K562 (cell line): ENCODE results near the gene WWOX. TPM values are rescaled to one million over a fixed set of nuclear protein-coding genes. Genes with fewer than 3 reads are reported as not detected.

Experiments
- ATAC-seq: fragments of 200-7000 bp; cut with Tn5 transposase; 3 replicates; pipeline ENCODE4 v1.9.1; 2020; ENCODE audit warnings: moderate library complexity
- BruUV-seq: library from RNA; stranded (reverse); fragments of 400-500 nt; replicated peaks from 2 replicates; lab custom pipeline; 2021; lab: Mats Ljungman, UMichigan
- CTCF ChIA-PET: fragments of 300-600 bp; formaldehyde crosslinking; extraction: SDS; loops from one replicate; lab custom pipeline; 2021; ENCODE audit warnings: low intra/inter-chr PET ratio; lab: Yijun Ruan, JAX
- POLR2A ChIA-PET: fragments of 300-600, 350-650 bp; sonication (Branson Sonifier 250); formaldehyde crosslinking; extraction: SDS; loops from one replicate; lab custom pipeline; 2021; ENCODE audit warnings: antibody characterized with exemption, inconsistent platforms; lab: Yijun Ruan, JAX
- DNase-seq, 4 experiments: peaks; one replicate each; pipeline versions ENCODE4 v3.0.0 to v3.0.0-alpha.2; 2011 to 2018; ENCODE audit warnings: low spot score in 3 of 4, mixed read lengths in 3 of 4; ENCODE audit errors: extremely low read depth in 1 of 4
- FAIRE-seq: peaks from 2 replicates; lab custom pipeline; 2011; peaks lifted over from hg19 to GRCh38; lab: Jason Lieb, UNC
- H2AFZ ChIP-seq: 2 replicates; pipeline ENCODE4 v1.6.0; 2011; ENCODE audit warnings: low read depth, low read length, control low read depth, inconsistent platforms
- H3K27ac ChIP-seq: fragments of 200-600 bp; 3 replicates; pipeline ENCODE4 v1.8.0; 2011; ENCODE audit warnings: low read depth, mild to moderate bottlenecking, control low read depth, inconsistent platforms, low read length, moderate library complexity, mixed read lengths; ENCODE audit errors: extremely low read depth
- H3K27me3 ChIP-seq, 2 experiments: fragments of 300-600 bp in 1 of 2; 2 replicates in 1 of 2; 3 replicates in 1 of 2; pipeline versions ENCODE4 v1.6.0 to v1.8.0; 2011; ENCODE audit warnings: inconsistent platforms in 2 of 2, low read length in 2 of 2, mild to moderate bottlenecking in 1 of 2, mixed read lengths in 1 of 2, moderate library complexity in 1 of 2; ENCODE audit not compliant: control insufficient read depth in 2 of 2, insufficient read depth in 2 of 2
- H3K36me3 ChIP-seq: fragments of 300-600 bp; 3 replicates; pipeline ENCODE4 v1.8.0; 2011; ENCODE audit warnings: mild to moderate bottlenecking, low read length, inconsistent platforms; ENCODE audit not compliant: control insufficient read depth, insufficient read depth
- H3K4me1 ChIP-seq, 2 experiments: fragments of 200-600 bp in 1 of 2; replicated peaks in 1 of 2; 2 replicates in 1 of 2; 3 replicates in 1 of 2; pipeline versions ENCODE4 v1.5.1 to v1.8.0; 2011; ENCODE audit warnings: inconsistent platforms in 2 of 2, low read length in 2 of 2, mild to moderate bottlenecking in 1 of 2, mixed read lengths in 1 of 2, moderate library complexity in 1 of 2; ENCODE audit not compliant: control insufficient read depth in 2 of 2, insufficient read depth in 2 of 2
- H3K4me2 ChIP-seq: 2 replicates; pipeline ENCODE4 v1.6.1; 2011; ENCODE audit warnings: low read length, control low read depth, inconsistent platforms, mixed read lengths; ENCODE audit not compliant: insufficient read depth
- H3K4me3 ChIP-seq: fragments of 200-600 bp; sonication (generic), shearing (Covaris generic); 2 replicates; pipeline ENCODE4 v1.5.1; 2016; ENCODE audit warnings: control low read depth, inconsistent platforms
- H3K79me2 ChIP-seq: fragments of 200-600 bp; 3 replicates; pipeline ENCODE4 v1.8.0; 2011; ENCODE audit warnings: low read length, inconsistent platforms; ENCODE audit not compliant: control insufficient read depth, insufficient read depth
- H3K9ac ChIP-seq, 2 experiments: 2 replicates each; pipeline versions ENCODE4 v1.6.0 to v1.6.1; 2011; ENCODE audit warnings: low read depth in 2 of 2, low read length in 2 of 2, control low read depth in 1 of 2, inconsistent platforms in 1 of 2, mild to moderate bottlenecking in 1 of 2, mixed read lengths in 1 of 2; ENCODE audit not compliant: insufficient read depth in 1 of 2
- H3K9me1 ChIP-seq: one replicate; pipeline ENCODE4 v1.6.0; 2011; ENCODE audit warnings: inconsistent platforms, mild to moderate bottlenecking, low read length, moderate library complexity; ENCODE audit not compliant: control insufficient read depth, insufficient read depth
- H3K9me3 ChIP-seq: replicated peaks from 2 replicates; pipeline ENCODE4 v1.5.1; 2011; ENCODE audit warnings: low read depth, low read length, inconsistent platforms; ENCODE audit not compliant: control insufficient read depth, insufficient read depth
- H4K20me1 ChIP-seq: replicated peaks from 2 replicates; pipeline ENCODE4 v1.6.1; 2011; ENCODE audit warnings: low read length, inconsistent platforms, mixed read lengths; ENCODE audit not compliant: control insufficient read depth, insufficient read depth
- CAMTA2 ChIP-seq: fragments of 250-450 bp; sonication (Bioruptor Pico); conservative IDR thresholded peaks from 2 replicates; pipeline ENCODE4 v1.5.1; 2022
- CHCHD3 ChIP-seq: fragments of 250-450 bp; sonication (Bioruptor Pico); IDR thresholded peaks from 2 replicates; pipeline ENCODE4 v2.1.2; 2022; ENCODE audit warnings: mild to moderate bottlenecking
- CHD2 ChIP-seq: IDR thresholded peaks from 2 replicates; pipeline ENCODE4 v1.6.1; 2011; ENCODE audit warnings: low read depth, low read length
- GABPB1 ChIP-seq: sonication (generic); formaldehyde crosslinking; IDR thresholded peaks from 2 replicates; pipeline ENCODE4 v1.8.0; 2022; ENCODE audit warnings: mild to moderate bottlenecking, missing genetic modification reagents
- KDM2B ChIP-seq: fragments of 250-450 bp; sonication (Bioruptor Pico); IDR thresholded peaks from 2 replicates; pipeline ENCODE4 v1.8.0; 2021; ENCODE audit warnings: mild to moderate bottlenecking, moderate library complexity
- MEIS2 ChIP-seq: fragments of 450-650 bp; IDR thresholded peaks from 2 replicates; pipeline ENCODE4 v1.6.1; 2014; ENCODE audit warnings: mild to moderate bottlenecking; ENCODE audit not compliant: partially characterized antibody
- PRPF4 ChIP-seq: fragments of 200-400 bp; formaldehyde crosslinking; IDR thresholded peaks from one replicate; pipeline ENCODE4 v1.6.1; 2017; ENCODE audit warnings: low read length, low read depth, mild to moderate bottlenecking; ENCODE audit not compliant: insufficient read depth, poor library complexity, severe bottlenecking
- PYGO2 ChIP-seq: fragments of 450-650 bp; IDR thresholded peaks from 2 replicates; pipeline ENCODE4 v1.6.1; 2016; ENCODE audit warnings: mild to moderate bottlenecking, missing genetic modification characterization, moderate library complexity, missing compliant biosample characterization
- SP2 ChIP-seq: IDR thresholded peaks from 2 replicates; pipeline ENCODE4 v1.6.1; 2011; ENCODE audit warnings: mild to moderate bottlenecking, low read depth, low read length, moderate library complexity; ENCODE audit not compliant: poor library complexity, severe bottlenecking; ENCODE audit errors: extremely low read depth
- TAF15 ChIP-seq: fragments of 200-400 bp; formaldehyde crosslinking; IDR thresholded peaks from 2 replicates; pipeline ENCODE4 v1.6.1; 2017; ENCODE audit warnings: mild to moderate bottlenecking, low read depth, low read length, moderate library complexity
- ZNF785 ChIP-seq: fragments of 250-450 bp; sonication (Bioruptor Pico); IDR thresholded peaks from 2 replicates; pipeline ENCODE4 v1.4.0; 2020; ENCODE audit warnings: mild to moderate bottlenecking
- WGBS: fragments of 100-300 bp; shearing (Covaris generic); methylation state at CpG from one replicate; pipeline ENCODE4 v1.1.6; 2016; ENCODE audit warnings: low coverage, mixed read lengths; ENCODE audit not compliant: insufficient coverage; ENCODE audit errors: missing lambda C conversion rate; 5-methylcytosine and 5-hydroxymethylcytosine counted together
- in situ Hi-C: fragments of 300-500 bp; cut with MboI; formaldehyde crosslinking; loops from 4 replicates; pipeline ENCODE4 v1.15.0; 2018; ENCODE audit warnings: inconsistent platforms, mixed read lengths
- intact Hi-C: fragments of 100-400 bp; cut with micrococcal nuclease; formaldehyde crosslinking; loops from 2 replicates; pipeline ENCODE4 v1.14.2; 2022
- polyA plus RNA-seq, 8 experiments: library from polyadenylated mRNA; depleted of rRNA in 4 of 8; stranded (reverse) in 5 of 8; unstranded in 3 of 8; fragments of >200 nt; fragmentation: Nextera tagmentation in 2 of 8; fragmentation: Illumina TruSeq in 1 of 8; extraction: Ambion mirVana in 2 of 8; extraction: Trizol in 1 of 8; gene quantifications; 2 replicates each; pipeline versions ENCODE4 v1.2.1 to v1.2.3, GENCODE V29; 2011 to 2014; ENCODE audit warnings: inconsistent platforms in 1 of 8, missing spikeins in 1 of 8
- total RNA-seq, 7 experiments: library from RNA; depleted of rRNA in 6 of 7; stranded (reverse); fragments of >200 nt in 6 of 7; fragmentation: Illumina TruSeq in 2 of 7; extraction: Trizol in 2 of 7; gene quantifications; 2 replicates each; pipeline versions ENCODE4 v1.2.1 to v1.2.3, GENCODE V29; 2011 to 2021; ENCODE audit warnings: low replicate concordance in 1 of 7
- TF ChIP-seq, protein P1 (sequence below): sonication (generic); formaldehyde crosslinking; IDR thresholded peaks from 2 replicates; pipeline ENCODE4 v1.8.1; 2022; ENCODE audit warnings: missing genetic modification reagents
- TF ChIP-seq, protein P2 (sequence below): sonication (generic); formaldehyde crosslinking; IDR thresholded peaks from 2 replicates; pipeline ENCODE4 v1.8.1; 2022; ENCODE audit warnings: missing genetic modification reagents
- TF ChIP-seq, protein P3 (sequence below): fragments of 250-450 bp; sonication (Bioruptor Pico); IDR thresholded peaks from 2 replicates; pipeline ENCODE4 v1.5.0; 2021; ENCODE audit warnings: mild to moderate bottlenecking, borderline replicate concordance

Gene WWOX
- total and polyA plus RNA-seq, 9 of the 15 experiments (the other 6 are each of a cell fraction or from before 2014, with no cell fraction given) = 1.6 to 22.7 (median 8.1) TPM

DNA sequence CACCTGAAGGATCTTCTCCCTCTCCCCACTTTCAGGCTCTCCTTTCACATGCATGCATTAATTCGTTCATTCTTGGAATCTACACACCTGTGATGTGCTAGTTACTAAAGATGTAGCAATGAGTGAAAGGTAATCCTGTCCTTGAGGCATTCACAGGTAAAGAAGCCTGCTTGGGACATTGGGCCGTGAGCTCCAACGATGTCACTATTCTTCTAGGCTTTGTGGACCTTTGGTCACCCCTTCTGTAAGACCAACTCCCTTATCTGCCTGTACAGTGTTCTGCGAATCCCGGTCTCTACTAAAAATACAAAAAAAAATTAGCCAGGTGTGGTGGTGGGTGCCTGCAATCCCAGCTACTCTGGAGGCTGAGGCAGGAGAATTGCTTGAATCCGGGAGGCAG is 892.5 kb downstream of the WWOX start:
- CTCF ChIA-PET = no interaction called here
- FAIRE-seq (no peak), ATAC-seq (no peak), DNase-seq (no peak)
- H3K79me2 ChIP-seq = no peaks in the 10 kb centered on the region
- peaks cover 9% of the 10 kb centered on the region for H4K20me1 ChIP-seq
- in situ Hi-C loops (no loop called here), intact Hi-C loops (no loop called here)
- H3K36me3 ChIP-seq = no peaks in the 10 kb centered on the region
- no peaks in the 10 kb centered on the region for H3K9me1 ChIP-seq
- no peak overlapping the region for H2AFZ ChIP-seq
- WGBS = 0% methylated on average over 6 of the region's 6 CpGs
- no peak overlapping the region for H3K9ac ChIP-seq
- H3K27me3 ChIP-seq = peaks cover 33 to 34% of the 10 kb centered on the region in 2 experiments
- no peak overlapping the region for H3K4me3 ChIP-seq
- H3K27ac ChIP-seq = no peak overlapping the region
- H3K4me2 ChIP-seq = no peak overlapping the region
- BruUV-seq = no TSS peak
- peaks cover 6 to 8% of the 10 kb centered on the region in 2 experiments; a peak in 4 of 5 replicates for H3K4me1 ChIP-seq
- H3K9me3 ChIP-seq = no peaks in the 10 kb centered on the region
- POLR2A ChIA-PET = interaction anchor here (0.6 kb wide), 1 partner anchor 67 kb away, joined by 3 read pairs; no protein-coding TSS in a partner anchor
- TF ChIP-seq PYGO2 (tag) (no peak), MEIS2 (no peak), PRPF4 (no peak), TAF15 (no peak), CAMTA2 (CRISPR knock-in tag) (no peak), ZNF785 (CRISPR knock-in tag) (no peak), CHCHD3 (no peak), KDM2B (CRISPR knock-in tag) (no peak), SP2 (no peak), CHD2 (no peak), GABPB1 (CRISPR knock-in tag) (no peak)
- TF ChIP-seq, protein P1, sequence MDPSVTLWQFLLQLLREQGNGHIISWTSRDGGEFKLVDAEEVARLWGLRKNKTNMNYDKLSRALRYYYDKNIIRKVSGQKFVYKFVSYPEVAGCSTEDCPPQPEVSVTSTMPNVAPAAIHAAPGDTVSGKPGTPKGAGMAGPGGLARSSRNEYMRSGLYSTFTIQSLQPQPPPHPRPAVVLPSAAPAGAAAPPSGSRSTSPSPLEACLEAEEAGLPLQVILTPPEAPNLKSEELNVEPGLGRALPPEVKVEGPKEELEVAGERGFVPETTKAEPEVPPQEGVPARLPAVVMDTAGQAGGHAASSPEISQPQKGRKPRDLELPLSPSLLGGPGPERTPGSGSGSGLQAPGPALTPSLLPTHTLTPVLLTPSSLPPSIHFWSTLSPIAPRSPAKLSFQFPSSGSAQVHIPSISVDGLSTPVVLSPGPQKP (CRISPR knock-in tag) = no peak
- TF ChIP-seq, protein P2, sequence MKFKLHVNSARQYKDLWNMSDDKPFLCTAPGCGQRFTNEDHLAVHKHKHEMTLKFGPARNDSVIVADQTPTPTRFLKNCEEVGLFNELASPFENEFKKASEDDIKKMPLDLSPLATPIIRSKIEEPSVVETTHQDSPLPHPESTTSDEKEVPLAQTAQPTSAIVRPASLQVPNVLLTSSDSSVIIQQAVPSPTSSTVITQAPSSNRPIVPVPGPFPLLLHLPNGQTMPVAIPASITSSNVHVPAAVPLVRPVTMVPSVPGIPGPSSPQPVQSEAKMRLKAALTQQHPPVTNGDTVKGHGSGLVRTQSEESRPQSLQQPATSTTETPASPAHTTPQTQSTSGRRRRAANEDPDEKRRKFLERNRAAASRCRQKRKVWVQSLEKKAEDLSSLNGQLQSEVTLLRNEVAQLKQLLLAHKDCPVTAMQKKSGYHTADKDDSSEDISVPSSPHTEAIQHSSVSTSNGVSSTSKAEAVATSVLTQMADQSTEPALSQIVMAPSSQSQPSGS = no peak
- TF ChIP-seq, protein P3, sequence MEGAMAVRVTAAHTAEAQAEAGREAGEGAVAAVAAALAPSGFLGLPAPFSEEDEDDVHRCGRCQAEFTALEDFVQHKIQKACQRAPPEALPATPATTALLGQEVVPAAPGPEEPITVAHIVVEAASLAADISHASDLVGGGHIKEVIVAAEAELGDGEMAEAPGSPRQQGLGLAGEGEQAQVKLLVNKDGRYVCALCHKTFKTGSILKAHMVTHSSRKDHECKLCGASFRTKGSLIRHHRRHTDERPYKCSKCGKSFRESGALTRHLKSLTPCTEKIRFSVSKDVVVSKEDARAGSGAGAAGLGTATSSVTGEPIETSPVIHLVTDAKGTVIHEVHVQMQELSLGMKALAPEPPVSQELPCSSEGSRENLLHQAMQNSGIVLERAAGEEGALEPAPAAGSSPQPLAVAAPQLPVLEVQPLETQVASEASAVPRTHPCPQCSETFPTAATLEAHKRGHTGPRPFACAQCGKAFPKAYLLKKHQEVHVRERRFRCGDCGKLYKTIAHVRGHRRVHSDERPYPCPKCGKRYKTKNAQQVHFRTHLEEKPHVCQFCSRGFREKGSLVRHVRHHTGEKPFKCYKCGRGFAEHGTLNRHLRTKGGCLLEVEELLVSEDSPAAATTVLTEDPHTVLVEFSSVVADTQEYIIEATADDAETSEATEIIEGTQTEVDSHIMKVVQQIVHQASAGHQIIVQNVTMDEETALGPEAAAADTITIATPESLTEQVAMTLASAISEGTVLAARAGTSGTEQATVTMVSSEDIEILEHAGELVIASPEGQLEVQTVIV (CRISPR knock-in tag) = no peak
